ENCODE data around the gene LIN37.

Gene LIN37

DNA sequence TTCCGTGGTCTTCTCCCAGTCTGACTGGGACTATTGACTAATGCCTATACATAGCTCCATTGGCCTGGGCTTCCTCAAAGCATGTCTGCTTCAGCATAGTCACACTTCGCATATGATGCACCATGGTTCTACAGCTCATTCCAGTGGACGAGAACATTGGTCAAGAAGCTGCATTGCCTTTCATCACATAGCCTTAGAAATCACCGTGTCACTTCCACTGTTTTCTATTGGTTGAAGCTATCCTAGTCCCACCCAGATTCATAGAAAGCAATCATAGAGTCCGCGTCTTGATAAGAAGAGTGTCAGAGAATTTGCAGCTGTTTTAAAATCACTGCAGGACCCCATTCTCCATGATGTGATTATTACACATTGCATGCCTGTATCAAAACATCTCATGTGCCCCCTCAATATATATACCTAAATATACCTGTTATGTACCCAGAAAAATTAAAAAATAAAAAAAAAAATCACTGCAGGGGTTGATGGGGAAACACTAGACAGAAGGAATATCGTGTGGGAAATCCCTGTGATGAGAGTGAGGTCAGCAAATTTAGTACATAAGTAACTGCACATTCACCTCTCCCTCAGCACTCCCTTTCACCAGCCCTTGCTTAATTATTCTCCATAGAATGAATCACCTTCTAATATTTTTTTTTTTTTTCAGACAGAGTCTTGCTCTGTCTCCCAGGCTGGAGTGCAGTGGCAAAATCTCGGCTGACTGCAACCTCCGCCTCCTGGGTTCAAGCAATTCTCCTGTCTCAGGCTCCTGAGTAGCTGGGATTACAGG lies 24.8 kb downstream of the LIN37 start:
- TF ChIP-seq TEAD4 (IDR thresholded peaks at IDR 0.05) (no peak), REST (IDR thresholded peaks at IDR 0.05; ENCODE audit: low read depth) (no peak), YY1 (IDR thresholded peaks at IDR 0.05; ENCODE audit: low read depth) (no peak), TCF12 (IDR thresholded peaks at IDR 0.05; ENCODE audit: low read depth) (no peak), CEBPB (IDR thresholded peaks at IDR 0.05) (no peak), CREB1 (IDR thresholded peaks at IDR 0.05; ENCODE audit: low read depth) (no peak), TAF1 (IDR thresholded peaks at IDR 0.05; ENCODE audit: low read depth) (no peak), RAD21 (IDR thresholded peaks at IDR 0.05; ENCODE audit: low read depth) (no peak), ZBTB7A (IDR thresholded peaks at IDR 0.05; ENCODE audit: low read depth) (no peak)
- TF ChIP-seq, protein P1, sequence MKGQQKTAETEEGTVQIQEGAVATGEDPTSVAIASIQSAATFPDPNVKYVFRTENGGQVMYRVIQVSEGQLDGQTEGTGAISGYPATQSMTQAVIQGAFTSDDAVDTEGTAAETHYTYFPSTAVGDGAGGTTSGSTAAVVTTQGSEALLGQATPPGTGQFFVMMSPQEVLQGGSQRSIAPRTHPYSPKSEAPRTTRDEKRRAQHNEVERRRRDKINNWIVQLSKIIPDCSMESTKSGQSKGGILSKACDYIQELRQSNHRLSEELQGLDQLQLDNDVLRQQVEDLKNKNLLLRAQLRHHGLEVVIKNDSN (IDR thresholded peaks at IDR 0.05) = no peak

- no peak for TF ChIP-seq CEBPB (IDR thresholded peaks at IDR 0.05)
- TF ChIP-seq ZBTB7A (IDR thresholded peaks at IDR 0.05; ENCODE audit: low read depth) = 0 out of 2 replicates have a peak, but pooled peaks have one; percentile 29
Observed at GRCh38 chr19:35774274-35775045, 26.1 kb downstream of the LIN37 start.

DNA sequence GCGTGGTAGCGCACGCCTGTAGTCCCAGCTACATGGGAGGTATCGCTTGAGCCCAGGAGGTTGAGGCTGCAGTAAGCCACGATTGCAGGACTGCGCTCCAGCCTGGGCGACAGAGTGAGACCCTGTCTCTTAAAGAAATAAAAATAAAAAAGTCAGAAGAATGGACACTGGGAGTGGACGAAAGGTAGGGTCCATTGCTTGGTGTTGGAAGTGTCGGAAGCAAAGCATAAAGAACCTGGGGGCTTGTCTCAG lies 26.6 kb downstream of the LIN37 start:
- TF ChIP-seq, protein P2, sequence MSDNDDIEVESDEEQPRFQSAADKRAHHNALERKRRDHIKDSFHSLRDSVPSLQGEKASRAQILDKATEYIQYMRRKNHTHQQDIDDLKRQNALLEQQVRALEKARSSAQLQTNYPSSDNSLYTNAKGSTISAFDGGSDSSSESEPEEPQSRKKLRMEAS (IDR thresholded peaks at IDR 0.05) = no peak
- TF ChIP-seq FOXM1 (IDR thresholded peaks at IDR 0.05; ENCODE audit: borderline replicate concordance, low read depth) (no peak), TCF12 (IDR thresholded peaks at IDR 0.05; ENCODE audit: low read depth) (no peak), NFIC (IDR thresholded peaks at IDR 0.05) (no peak), REST (IDR thresholded peaks at IDR 0.05; ENCODE audit: low read depth) (no peak), TAF1 (IDR thresholded peaks at IDR 0.05; ENCODE audit: low read depth) (no peak), CEBPB (IDR thresholded peaks at IDR 0.05) (no peak), RAD21 (IDR thresholded peaks at IDR 0.05; ENCODE audit: low read depth) (no peak), ZBTB7A (IDR thresholded peaks at IDR 0.05; ENCODE audit: low read depth) (no peak; the same call in 1 of the 2 replicates), EP300 (IDR thresholded peaks at IDR 0.05; ENCODE audit: borderline replicate concordance) (no peak), EGR1 (IDR thresholded peaks at IDR 0.05) (no peak), YY1 (IDR thresholded peaks at IDR 0.05; ENCODE audit: low read depth) (no peak), CREB1 (IDR thresholded peaks at IDR 0.05; ENCODE audit: low read depth) (no peak), TEAD4 (IDR thresholded peaks at IDR 0.05) (no peak)
- TF ChIP-seq, protein P1 (IDR thresholded peaks at IDR 0.05) = no peak

GRCh38 chr19:35775298-35776101 lies 27.1 kb downstream of the LIN37 start, which contains the start of gene ARHGAP33:
Gene ARHGAP33 (plus strand): TSS chr19:35775564. CDS start chr19:35775659, 95 bp downstream.
- TF ChIP-seq EP300 (IDR thresholded peaks at IDR 0.05; ENCODE audit: borderline replicate concordance) (no peak), YY1 (IDR thresholded peaks at IDR 0.05; ENCODE audit: low read depth) (peak; percentile 76)

- TF ChIP-seq, protein P1 (IDR thresholded peaks at IDR 0.05) = no peak
- TF ChIP-seq, protein P2 (IDR thresholded peaks at IDR 0.05) = no peak
- TF ChIP-seq EP300 (IDR thresholded peaks at IDR 0.05; ENCODE audit: borderline replicate concordance) = no peak
- TF ChIP-seq TEAD4 (IDR thresholded peaks at IDR 0.05) = no peak
- TF ChIP-seq CEBPB (IDR thresholded peaks at IDR 0.05) = no peak
- no peak for TF ChIP-seq NFIC (IDR thresholded peaks at IDR 0.05)
- TF ChIP-seq RAD21 (IDR thresholded peaks at IDR 0.05; ENCODE audit: low read depth) = no peak
- TF ChIP-seq EGR1 (IDR thresholded peaks at IDR 0.05) = no peak
- TF ChIP-seq REST (IDR thresholded peaks at IDR 0.05; ENCODE audit: low read depth) = no peak
- TF ChIP-seq CREB1 (IDR thresholded peaks at IDR 0.05; ENCODE audit: low read depth) = no peak
- TF ChIP-seq ZBTB7A (IDR thresholded peaks at IDR 0.05; ENCODE audit: low read depth) = no peak
- TF ChIP-seq YY1 (IDR thresholded peaks at IDR 0.05; ENCODE audit: low read depth) = no peak
- no peak for TF ChIP-seq TAF1 (IDR thresholded peaks at IDR 0.05; ENCODE audit: low read depth)
- TF ChIP-seq FOXM1 (IDR thresholded peaks at IDR 0.05; ENCODE audit: borderline replicate concordance, low read depth) = no peak
- TF ChIP-seq TCF12 (IDR thresholded peaks at IDR 0.05; ENCODE audit: low read depth) = no peak
Observed at GRCh38 chr19:35776102-35776788, 27.9 kb downstream of the LIN37 start.

Measured in Ishikawa (cell line).